ENCODE measurements around the gene MAPKAPK5.

DNA sequence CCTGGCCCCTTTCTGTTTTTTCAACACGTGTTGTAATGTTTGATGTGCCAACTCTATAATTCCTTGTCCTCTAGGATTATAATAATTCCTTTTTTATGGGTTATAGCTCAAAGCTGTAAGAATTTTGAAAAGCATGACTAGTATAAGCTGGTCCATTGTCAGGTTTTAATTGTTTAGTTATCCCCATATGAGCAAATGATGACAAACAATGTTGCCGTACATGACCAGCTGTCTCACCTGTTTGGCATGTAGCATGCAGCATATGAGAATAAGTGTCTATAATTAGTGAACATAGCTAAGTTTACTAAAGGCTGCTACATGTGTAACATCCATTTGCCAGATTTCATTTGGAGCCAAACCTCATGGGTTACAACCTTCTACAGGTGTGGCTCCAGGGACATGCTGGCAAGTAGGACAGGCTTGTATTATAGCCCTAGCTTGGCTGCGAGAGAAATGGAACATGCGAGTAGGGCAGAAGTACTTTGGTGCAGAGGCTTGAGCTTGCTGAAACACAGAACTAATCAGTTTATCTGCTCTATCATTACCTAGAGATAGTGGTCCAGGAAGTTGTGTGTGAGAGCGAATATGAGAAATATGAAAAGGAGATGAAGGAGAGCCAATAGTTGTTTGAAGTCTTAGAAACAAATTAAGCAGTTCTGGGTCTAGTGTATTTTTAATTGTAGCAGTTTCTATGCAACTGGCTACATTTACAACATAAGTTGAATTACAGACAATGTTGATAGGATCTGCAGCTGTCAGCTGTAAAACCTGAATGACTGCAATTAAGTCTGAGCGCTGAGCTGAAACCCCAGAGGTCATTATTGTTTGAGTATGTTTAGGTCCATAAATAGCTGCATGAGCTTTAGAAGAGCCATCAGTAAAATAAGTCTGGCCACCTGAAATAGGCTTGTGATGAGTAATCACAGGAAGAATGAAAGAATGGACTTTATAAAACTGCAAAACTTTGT, 22.6 kb upstream of the MAPKAPK5 start:
- TF ChIP-seq TAF1 (IDR thresholded peaks at IDR 0.05; ENCODE audit: borderline replicate concordance, low read depth, low read length) (no peak), YY1 (IDR thresholded peaks at IDR 0.05; ENCODE audit: low read depth, low read length) (no peak), SMAD1 (IDR thresholded peaks at IDR 0.05; ENCODE audit: low read depth, partially characterized antibody) (no peak), SMC3 (IDR thresholded peaks at IDR 0.05; ENCODE audit: borderline replicate concordance, low read length) (no peak), EGR1 (IDR thresholded peaks at IDR 0.05; ENCODE audit: borderline replicate concordance in 1 of 2, low read depth in 2 of 2, low read length in 2 of 2) (no peak), HDAC6 (IDR thresholded peaks at IDR 0.05; ENCODE audit: unreplicated experiment) (no peak), RFX5 (IDR thresholded peaks at IDR 0.05; ENCODE audit: low read depth, low read length) (no peak), MYC (IDR thresholded peaks at IDR 0.05; ENCODE audit: insufficient read depth, insufficient read length, insufficient replicate concordance, low read length, severe bottlenecking) (no peak), SIN3A (IDR thresholded peaks at IDR 0.05; ENCODE audit: low read depth, low read length) (no peak)
- TF ChIP-seq, protein P1, sequence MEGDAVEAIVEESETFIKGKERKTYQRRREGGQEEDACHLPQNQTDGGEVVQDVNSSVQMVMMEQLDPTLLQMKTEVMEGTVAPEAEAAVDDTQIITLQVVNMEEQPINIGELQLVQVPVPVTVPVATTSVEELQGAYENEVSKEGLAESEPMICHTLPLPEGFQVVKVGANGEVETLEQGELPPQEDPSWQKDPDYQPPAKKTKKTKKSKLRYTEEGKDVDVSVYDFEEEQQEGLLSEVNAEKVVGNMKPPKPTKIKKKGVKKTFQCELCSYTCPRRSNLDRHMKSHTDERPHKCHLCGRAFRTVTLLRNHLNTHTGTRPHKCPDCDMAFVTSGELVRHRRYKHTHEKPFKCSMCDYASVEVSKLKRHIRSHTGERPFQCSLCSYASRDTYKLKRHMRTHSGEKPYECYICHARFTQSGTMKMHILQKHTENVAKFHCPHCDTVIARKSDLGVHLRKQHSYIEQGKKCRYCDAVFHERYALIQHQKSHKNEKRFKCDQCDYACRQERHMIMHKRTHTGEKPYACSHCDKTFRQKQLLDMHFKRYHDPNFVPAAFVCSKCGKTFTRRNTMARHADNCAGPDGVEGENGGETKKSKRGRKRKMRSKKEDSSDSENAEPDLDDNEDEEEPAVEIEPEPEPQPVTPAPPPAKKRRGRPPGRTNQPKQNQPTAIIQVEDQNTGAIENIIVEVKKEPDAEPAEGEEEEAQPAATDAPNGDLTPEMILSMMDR (IDR thresholded peaks at IDR 0.05 in 2 of 3, conservative IDR thresholded peaks at IDR 0.05 in 1 of 3; ENCODE audit: control insufficient read depth in 2 of 3, extremely low read depth in 1 of 3, insufficient read depth in 1 of 3, low read depth in 3 of 3, low read length in 3 of 3) = no peak
- TF ChIP-seq, protein P2, sequence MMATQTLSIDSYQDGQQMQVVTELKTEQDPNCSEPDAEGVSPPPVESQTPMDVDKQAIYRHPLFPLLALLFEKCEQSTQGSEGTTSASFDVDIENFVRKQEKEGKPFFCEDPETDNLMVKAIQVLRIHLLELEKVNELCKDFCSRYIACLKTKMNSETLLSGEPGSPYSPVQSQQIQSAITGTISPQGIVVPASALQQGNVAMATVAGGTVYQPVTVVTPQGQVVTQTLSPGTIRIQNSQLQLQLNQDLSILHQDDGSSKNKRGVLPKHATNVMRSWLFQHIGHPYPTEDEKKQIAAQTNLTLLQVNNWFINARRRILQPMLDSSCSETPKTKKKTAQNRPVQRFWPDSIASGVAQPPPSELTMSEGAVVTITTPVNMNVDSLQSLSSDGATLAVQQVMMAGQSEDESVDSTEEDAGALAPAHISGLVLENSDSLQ (IDR thresholded peaks at IDR 0.05) = no peak
